Naive thymus-derived CD4-positive, alpha-beta T cell (primary cell): ENCODE results near the gene TAX1BP1. TPM values are rescaled to one million over a fixed set of nuclear protein-coding genes. Genes with fewer than 3 reads are reported as not detected.

Source experiments
- ATAC-seq: fragments of 150-1000 bp; cut with Tn5 transposase; 2 replicates; pipeline ENCODE4 v1.10.0; 2021; ENCODE audit warnings: mild to moderate bottlenecking, moderate library complexity
- CTCF ChIA-PET: fragments of 350-600 bp; sonication (Branson Sonifier 250); formaldehyde crosslinking; loops from one replicate; lab custom pipeline; 2021; ENCODE audit warnings: antibody characterized with exemption; lab: Charles Lee
- POLR2A ChIA-PET: fragments of 350-600 bp; sonication (Branson Sonifier 250); formaldehyde crosslinking; loops from one replicate; lab custom pipeline; 2021; ENCODE audit warnings: antibody characterized with exemption, inconsistent platforms; lab: Charles Lee
- DNase-seq, 9 donors: peaks; one replicate each; pipeline versions ENCODE4 v3.0.0 to v3.0.0-alpha.2; 2020 to 2022; ENCODE audit warnings: mixed read lengths in 1 of 9
- H3K27ac ChIP-seq: one replicate; pipeline ENCODE4 v1.7.0; 2013; ENCODE audit warnings: mild to moderate bottlenecking, low read depth, low read length, moderate library complexity
- H3K27me3 ChIP-seq, 2 donors: one replicate each; pipeline ENCODE4 v1.7.0; 2013; ENCODE audit warnings: low read length in 2 of 2, mild to moderate bottlenecking in 2 of 2, moderate library complexity in 2 of 2; ENCODE audit not compliant: control insufficient read depth in 2 of 2, insufficient read depth in 2 of 2
- H3K36me3 ChIP-seq, 3 experiments: 1 replicate in 2 of 3; 2 replicates in 1 of 3; pipeline ENCODE4 v1.7.0; 2013; ENCODE audit warnings: low read length in 3 of 3, mild to moderate bottlenecking in 3 of 3, moderate library complexity in 1 of 3; ENCODE audit not compliant: insufficient read depth in 3 of 3, control insufficient read depth in 2 of 3
- H3K4me1 ChIP-seq, 2 donors: one replicate each; pipeline ENCODE4 v1.7.0; 2013; ENCODE audit warnings: low read length in 2 of 2, mild to moderate bottlenecking in 2 of 2, moderate library complexity in 1 of 2; ENCODE audit not compliant: control insufficient read depth in 2 of 2, insufficient read depth in 2 of 2
- H3K4me3 ChIP-seq: 2 replicates; pipeline ENCODE4 v1.7.0; 2013; ENCODE audit warnings: mild to moderate bottlenecking, low read length
- H3K9me3 ChIP-seq, 3 experiments: 1 replicate in 2 of 3; 2 replicates in 1 of 3; pipeline ENCODE4 v1.7.0; 2013; ENCODE audit warnings: low read length in 3 of 3; ENCODE audit not compliant: control insufficient read depth in 2 of 3
- H3K27ac Mint-ChIP-seq, 9 donors: one replicate each; pipeline ENCODE4 v1.8.0; 2020 to 2022; ENCODE audit warnings: mixed read lengths in 9 of 9, mild to moderate bottlenecking in 8 of 9, moderate library complexity in 5 of 9, inconsistent platforms in 2 of 9
- H3K27me3 Mint-ChIP-seq, 5 donors: one replicate each; pipeline ENCODE4 v1.8.0; 2021 to 2022; ENCODE audit warnings: mixed read lengths in 5 of 5, mild to moderate bottlenecking in 1 of 5
- H3K36me3 Mint-ChIP-seq, 5 donors: one replicate each; pipeline ENCODE4 v1.8.0; 2020 to 2022; ENCODE audit warnings: mixed read lengths in 5 of 5, mild to moderate bottlenecking in 3 of 5, inconsistent platforms in 1 of 5
- H3K4me1 Mint-ChIP-seq, 7 donors: one replicate each; pipeline ENCODE4 v1.8.0; 2020 to 2022; ENCODE audit warnings: mixed read lengths in 7 of 7, mild to moderate bottlenecking in 3 of 7, inconsistent platforms in 1 of 7
- H3K4me3 Mint-ChIP-seq, 10 donors: one replicate each; pipeline ENCODE4 v1.8.0; 2020 to 2022; ENCODE audit warnings: mild to moderate bottlenecking in 10 of 10, mixed read lengths in 10 of 10, moderate library complexity in 6 of 10, inconsistent platforms in 2 of 10
- H3K9me3 Mint-ChIP-seq, 11 donors: one replicate each; pipeline ENCODE4 v1.8.0; 2020 to 2022; ENCODE audit warnings: mixed read lengths in 11 of 11, mild to moderate bottlenecking in 4 of 11, inconsistent platforms in 1 of 11, moderate library complexity in 1 of 11
- intact Hi-C, 2 donors: fragments of 100-400 bp; cut with micrococcal nuclease; formaldehyde crosslinking; loops; one replicate each; pipeline ENCODE4 v1.15.1; 2023
- polyA plus RNA-seq, 2 donors: library from polyadenylated mRNA; unstranded; fragments of 300-500 nt; fragmentation: Illumina TruSeq; gene quantifications; one replicate each; pipeline ENCODE4 v1.2.3, GENCODE V29; 2021
- total RNA-seq, 6 experiments: library from RNA in 5 of 6; stranded (reverse) in 5 of 6; gene quantifications; 1 replicate in 5 of 6; 2 replicates in 1 of 6; pipeline ENCODE4 v1.2.3 and lab custom pipeline; 2021 to 2026

TAX1BP1 gene
- total and polyA plus RNA-seq, 7 experiments from 2014 or later: 69.4 to 112 (median 109) TPM

GRCh38 chr7:27866256-27866655 is 126.3 kb downstream of the TAX1BP1 start:
- Histone ChIP-seq H3K9me3 (no peaks in the 10 kb centered on the region), H3K4me3 (no peak overlapping the region), H3K27me3 (no peaks in the 10 kb centered on the region), H3K4me1 (peaks cover 0 to 3% of the 10 kb centered on the region in 2 donors), H3K27ac (no peak overlapping the region), H3K36me3 (no peaks in the 10 kb centered on the region)
- intact Hi-C loops: no loop called here
- DNase-seq: no peak
- Mint-ChIP-seq H3K27ac (no peak overlapping the region), H3K4me3 (no peak overlapping the region), H3K36me3 (peaks cover 0 to 34% (median 3%) of the 10 kb centered on the region in 5 donors), H3K9me3 (peaks cover 0 to 2% (median 0%) of the 10 kb centered on the region in 11 donors), H3K27me3 (no peaks in the 10 kb centered on the region), H3K4me1 (peaks cover 0 to 12% (median 6%) of the 10 kb centered on the region in 7 donors)
- ATAC-seq: no peak
- POLR2A ChIA-PET: no interaction called here
- CTCF ChIA-PET: no interaction called here

- intact Hi-C loops: no loop called here
- DNase-seq (no peak), ATAC-seq (no peak)
- no peak overlapping the region for H3K4me3 ChIP-seq
- Mint-ChIP-seq H3K4me3 (no peak overlapping the region), H3K27me3 (no peaks in the 10 kb centered on the region), H3K36me3 (peaks cover 0 to 29% (median 3%) of the 10 kb centered on the region in 5 donors), H3K27ac (no peak overlapping the region), H3K9me3 (peaks cover 0 to 2% (median 0%) of the 10 kb centered on the region in 11 donors), H3K4me1 (peaks cover 0 to 9% (median 3%) of the 10 kb centered on the region in 7 donors)
- no peaks in the 10 kb centered on the region for H3K36me3 ChIP-seq
- H3K27me3 ChIP-seq: no peaks in the 10 kb centered on the region
- no peak overlapping the region for H3K27ac ChIP-seq
- CTCF ChIA-PET: no interaction called here
- H3K9me3 ChIP-seq: no peaks in the 10 kb centered on the region
- POLR2A ChIA-PET: no interaction called here
- H3K4me1 ChIP-seq: peaks cover 0 to 3% of the 10 kb centered on the region in 2 donors
Measured at GRCh38 chr7:27866828-27867672, 127.1 kb downstream of the TAX1BP1 start.

GRCh38 chr7:27868131-27868550 is 128.2 kb downstream of the TAX1BP1 start:
- Mint-ChIP-seq H3K27ac (no peak overlapping the region), H3K9me3 (peaks cover 0 to 2% (median 0%) of the 10 kb centered on the region in 11 donors), H3K27me3 (no peaks in the 10 kb centered on the region), H3K4me1 (peaks cover 0 to 9% (median 3%) of the 10 kb centered on the region in 7 donors), H3K4me3 (no peak overlapping the region), H3K36me3 (peaks cover 0 to 30% (median 5%) of the 10 kb centered on the region in 5 donors)
- ATAC-seq (no peak), DNase-seq (no peak)
- no peak overlapping the region for H3K4me3 ChIP-seq
- no peak overlapping the region for H3K27ac ChIP-seq
- H3K27me3 ChIP-seq: no peaks in the 10 kb centered on the region
- ChIA-PET POLR2A (no interaction called here), CTCF (no interaction called here)
- H3K4me1 ChIP-seq: peaks cover 0 to 3% of the 10 kb centered on the region in 2 donors
- no peaks in the 10 kb centered on the region for H3K36me3 ChIP-seq
- intact Hi-C loops: no loop called here
- H3K9me3 ChIP-seq: no peaks in the 10 kb centered on the region

- intact Hi-C loops: no loop called here
- peaks cover 0 to 2% (median 0%) of the 10 kb centered on the region in 11 donors for H3K9me3 Mint-ChIP-seq
- ChIA-PET CTCF (no interaction called here), POLR2A (no interaction called here)
- no peak for ATAC-seq
- Histone ChIP-seq H3K4me3 (no peak overlapping the region), H3K27ac (no peak overlapping the region), H3K36me3 (no peaks in the 10 kb centered on the region), H3K9me3 (no peaks in the 10 kb centered on the region), H3K4me1 (peaks cover 0 to 3% of the 10 kb centered on the region in 2 donors), H3K27me3 (no peaks in the 10 kb centered on the region)
- DNase-seq: no peak
- H3K27me3 Mint-ChIP-seq: no peaks in the 10 kb centered on the region
- H3K27ac Mint-ChIP-seq: no peak overlapping the region
- peaks cover 0 to 29% (median 6%) of the 10 kb centered on the region in 5 donors for H3K36me3 Mint-ChIP-seq
- no peak overlapping the region for H3K4me3 Mint-ChIP-seq
- H3K4me1 Mint-ChIP-seq: peaks cover 0 to 9% (median 3%) of the 10 kb centered on the region in 7 donors
Measured at GRCh38 chr7:27869056-27869455, 129.1 kb downstream of the TAX1BP1 start.

- CTCF ChIA-PET: no interaction called here
- Histone ChIP-seq H3K4me1 (peaks cover 0 to 3% of the 10 kb centered on the region in 2 donors), H3K27me3 (no peaks in the 10 kb centered on the region), H3K27ac (no peak overlapping the region), H3K9me3 (no peaks in the 10 kb centered on the region), H3K4me3 (no peak overlapping the region), H3K36me3 (no peaks in the 10 kb centered on the region)
- H3K27ac Mint-ChIP-seq: no peak overlapping the region
- peaks cover 0 to 9% (median 3%) of the 10 kb centered on the region in 7 donors for H3K4me1 Mint-ChIP-seq
- H3K9me3 Mint-ChIP-seq: peaks cover 0 to 2% (median 0%) of the 10 kb centered on the region in 11 donors
- DNase-seq (no peak), ATAC-seq (no peak)
- intact Hi-C loops: no loop called here
- H3K4me3 Mint-ChIP-seq: no peak overlapping the region
- no peaks in the 10 kb centered on the region for H3K27me3 Mint-ChIP-seq
- POLR2A ChIA-PET: no interaction called here
- peaks cover 0 to 27% (median 7%) of the 10 kb centered on the region in 5 donors for H3K36me3 Mint-ChIP-seq
Measured at GRCh38 chr7:27870595-27870994, 130.6 kb downstream of the TAX1BP1 start.

- no peak overlapping the region for H3K27ac ChIP-seq
- H3K4me3 Mint-ChIP-seq: no peak overlapping the region
- peaks cover 0 to 27% (median 7%) of the 10 kb centered on the region in 5 donors for H3K36me3 Mint-ChIP-seq
- H3K36me3 ChIP-seq: no peaks in the 10 kb centered on the region
- H3K4me3 ChIP-seq: no peak overlapping the region
- H3K9me3 Mint-ChIP-seq: peaks cover 0 to 2% (median 0%) of the 10 kb centered on the region in 11 donors
- no peak overlapping the region for H3K27ac Mint-ChIP-seq
- no peaks in the 10 kb centered on the region for H3K27me3 Mint-ChIP-seq
- H3K9me3 ChIP-seq: no peaks in the 10 kb centered on the region
- H3K4me1 Mint-ChIP-seq: peaks cover 0 to 9% (median 2%) of the 10 kb centered on the region in 7 donors
- intact Hi-C loops: no loop called here
- H3K27me3 ChIP-seq: no peaks in the 10 kb centered on the region
- ChIA-PET CTCF (interaction anchor here (0.6 kb wide), 1 partner anchor 14 kb away, joined by 3 read pairs; no protein-coding TSS in a partner anchor), POLR2A (no interaction called here)
- peaks cover 0 to 3% of the 10 kb centered on the region in 2 donors for H3K4me1 ChIP-seq
- DNase-seq: no peak
- no peak for ATAC-seq
Measured at GRCh38 chr7:27871086-27871485, 131.1 kb downstream of the TAX1BP1 start.
